ENCODE measurements around the gene AFAP1L2. TPM values are rescaled to one million over a fixed set of nuclear protein-coding genes. Genes with fewer than 3 reads are reported as not detected.

AFAP1L2 gene
- total RNA-seq, 1 donor from 2014 or later = 6.3 TPM

GRCh38 chr10:114291076-114291475 is 113.2 kb downstream of the AFAP1L2 start:
- DNase-seq (ENCODE audit: low spot score) = no peak

GRCh38 chr10:114290038-114290437 is 114.3 kb downstream of the AFAP1L2 start:
- no peak for DNase-seq (ENCODE audit: low spot score)

- no peak for DNase-seq (ENCODE audit: low spot score)
These were observed 115.2 kb downstream of the AFAP1L2 start for GRCh38 chr10:114289096-114289436.

GRCh38 chr10:114288424-114289095 is 115.7 kb downstream of the AFAP1L2 start:
- no peak for DNase-seq (ENCODE audit: low spot score)

GRCh38 chr10:114286921-114287320 is 117.4 kb downstream of the AFAP1L2 start:
- no peak for DNase-seq (ENCODE audit: low spot score)

GRCh38 chr10:114285961-114286441 is 118.3 kb downstream of the AFAP1L2 start:
- DNase-seq (ENCODE audit: low spot score) = no peak

- DNase-seq (ENCODE audit: low spot score) = no peak
These were observed 119.8 kb downstream of the AFAP1L2 start for GRCh38 chr10:114284346-114285071.

- no peak for DNase-seq (ENCODE audit: low spot score)
These were observed 120.6 kb downstream of the AFAP1L2 start for GRCh38 chr10:114283535-114284234.

GRCh38 chr10:114283091-114283490 is 121.2 kb downstream of the AFAP1L2 start:
- DNase-seq (ENCODE audit: low spot score) = no peak

GRCh38 chr10:114282526-114282925 is 121.8 kb downstream of the AFAP1L2 start:
- DNase-seq (ENCODE audit: low spot score) = no peak

GRCh38 chr10:114281461-114281860 is 122.8 kb downstream of the AFAP1L2 start:
- no peak for DNase-seq (ENCODE audit: low spot score)

- no peak for DNase-seq (ENCODE audit: low spot score)
These were observed 123.3 kb downstream of the AFAP1L2 start for GRCh38 chr10:114281006-114281405.

- DNase-seq (ENCODE audit: low spot score) = no peak
These were observed 124.2 kb downstream of the AFAP1L2 start for GRCh38 chr10:114279901-114280644.

GRCh38 chr10:114279289-114279688 is 125.0 kb downstream of the AFAP1L2 start:
- no peak for DNase-seq (ENCODE audit: low spot score)

GRCh38 chr10:114278884-114279191 is 125.5 kb downstream of the AFAP1L2 start:
- DNase-seq (ENCODE audit: low spot score) = no peak

- no peak for DNase-seq (ENCODE audit: low spot score)
These were observed 126.0 kb downstream of the AFAP1L2 start for GRCh38 chr10:114278140-114278883.

GRCh38 chr10:114276671-114277070 is 127.6 kb downstream of the AFAP1L2 start:
- no peak for DNase-seq (ENCODE audit: low spot score)

- DNase-seq (ENCODE audit: low spot score) = no peak
These were observed 128.2 kb downstream of the AFAP1L2 start for GRCh38 chr10:114276066-114276465.

- DNase-seq (ENCODE audit: low spot score) = no peak
These were observed 129.5 kb downstream of the AFAP1L2 start for GRCh38 chr10:114274616-114275453.

- no peak for DNase-seq (ENCODE audit: low spot score)
These were observed 130.4 kb downstream of the AFAP1L2 start for GRCh38 chr10:114273910-114274309.

- DNase-seq (ENCODE audit: low spot score) = no peak
These were observed 131.6 kb downstream of the AFAP1L2 start for GRCh38 chr10:114272696-114273095.
